IMR-90 (cell line): ENCODE results near the gene EIF4E3. TPM values are rescaled to one million over a fixed set of nuclear protein-coding genes. Genes with fewer than 3 reads are reported as not detected.

Source experiments
- ATAC-seq: fragments of 200-7000 bp; cut with Tn5 transposase; 2 replicates; pipeline ENCODE4 v1.9.1; 2020; ENCODE audit warnings: low read depth, mild to moderate bottlenecking, moderate library complexity
- BruUV-seq: library from RNA; stranded (reverse); fragments of 400-500 nt; replicated peaks from 2 replicates; lab custom pipeline; 2021; lab: Mats Ljungman, UMichigan
- CTCF ChIA-PET: fragments of 300-600 bp; formaldehyde crosslinking; extraction: SDS; loops from one replicate; lab custom pipeline; 2021; ENCODE audit warnings: antibody characterized with exemption; lab: Yijun Ruan, JAX
- POLR2A ChIA-PET: fragments of 300-600 bp; sonication (Branson Sonifier 250); formaldehyde crosslinking; loops from one replicate; lab custom pipeline; 2022; ENCODE audit warnings: antibody characterized with exemption; ENCODE audit not compliant: unreplicated experiment; lab: Charles Lee
- DNase-seq: peaks from one replicate; pipeline ENCODE4 v3.0.0; 2013
- H2AFZ ChIP-seq: replicated peaks from 2 replicates; pipeline ENCODE3; 2013; ENCODE audit warnings: low read length, mild to moderate bottlenecking; ENCODE audit not compliant: poor library complexity
- H2AK5ac ChIP-seq: 2 replicates; pipeline ENCODE4 v1.6.1; 2013; ENCODE audit warnings: low read depth, low read length, inconsistent platforms
- H2AK9ac ChIP-seq: replicated peaks from 2 replicates; pipeline ENCODE3; 2013; ENCODE audit warnings: mild to moderate bottlenecking, low read depth, low read length, moderate library complexity; ENCODE audit not compliant: poor library complexity
- H2BK120ac ChIP-seq: 2 replicates; pipeline ENCODE4 v1.6.1; 2013; ENCODE audit warnings: low read depth, low read length, inconsistent platforms
- H2BK15ac ChIP-seq: 3 replicates; pipeline ENCODE4 v1.6.1; 2013; ENCODE audit warnings: low read depth, low read length, inconsistent platforms
- H2BK20ac ChIP-seq: 2 replicates; pipeline ENCODE4 v1.6.1; 2013; ENCODE audit warnings: low read depth, mild to moderate bottlenecking, inconsistent platforms, low read length, moderate library complexity
- H2BK5ac ChIP-seq: 2 replicates; pipeline ENCODE4 v1.6.1; 2013; ENCODE audit warnings: mild to moderate bottlenecking, low read depth, low read length, inconsistent platforms; ENCODE audit not compliant: poor library complexity, severe bottlenecking
- H3K14ac ChIP-seq: replicated peaks from 2 replicates; pipeline ENCODE4 v1.6.1; 2013; ENCODE audit warnings: low read depth, low read length, inconsistent platforms
- H3K18ac ChIP-seq: 2 replicates; pipeline ENCODE4 v1.6.1; 2013; ENCODE audit warnings: low read depth, low read length, control low read depth
- H3K23ac ChIP-seq: 2 replicates; pipeline ENCODE4 v1.6.1; 2013; ENCODE audit warnings: low read depth, low read length, inconsistent platforms
- H3K27ac ChIP-seq: 2 replicates; pipeline ENCODE4 v1.5.1; 2013; ENCODE audit warnings: mild to moderate bottlenecking, control low read depth, low read length; ENCODE audit not compliant: insufficient read depth
- H3K27me3 ChIP-seq: 2 replicates; pipeline ENCODE4 v1.6.1; 2013; ENCODE audit warnings: low read length; ENCODE audit not compliant: control insufficient read depth, insufficient read depth
- H3K36me3 ChIP-seq: 2 replicates; pipeline ENCODE4 v1.6.1; 2013; ENCODE audit warnings: low read length, mixed read lengths; ENCODE audit not compliant: control insufficient read depth, insufficient read depth
- H3K4ac ChIP-seq: 2 replicates; pipeline ENCODE4 v1.6.1; 2013; ENCODE audit warnings: low read depth, low read length, inconsistent platforms
- H3K4me1 ChIP-seq: 2 replicates; pipeline ENCODE4 v1.6.1; 2013; ENCODE audit warnings: low read length, mixed read lengths; ENCODE audit not compliant: control insufficient read depth, insufficient read depth
- H3K4me2 ChIP-seq: 2 replicates; pipeline ENCODE4 v1.6.1; 2013; ENCODE audit warnings: low read depth, mild to moderate bottlenecking, control low read depth, low read length, moderate library complexity
- H3K4me3 ChIP-seq: 2 replicates; pipeline ENCODE4 v1.5.1; 2013; ENCODE audit warnings: low read depth, mild to moderate bottlenecking, control low read depth, low read length, moderate library complexity; ENCODE audit not compliant: insufficient read depth
- H3K56ac ChIP-seq: 2 replicates; pipeline ENCODE4 v1.6.1; 2013; ENCODE audit warnings: low read length, inconsistent platforms; ENCODE audit not compliant: insufficient read depth; ENCODE audit errors: extremely low read depth
- H3K79me1 ChIP-seq, 2 experiments: 2 replicates each; pipeline ENCODE4 v1.6.1; 2013; ENCODE audit warnings: low read length in 2 of 2, inconsistent platforms in 1 of 2, low read depth in 1 of 2
- H3K9ac ChIP-seq: 2 replicates; pipeline ENCODE4 v1.6.1; 2013; ENCODE audit warnings: low read depth, low read length, control low read depth
- H3K9me1 ChIP-seq: 2 replicates; pipeline ENCODE4 v1.6.1; 2013; ENCODE audit warnings: low read length, inconsistent platforms; ENCODE audit not compliant: insufficient read depth
- H3K9me3 ChIP-seq: 2 replicates; pipeline ENCODE4 v1.6.1; 2013; ENCODE audit warnings: low read length; ENCODE audit not compliant: control insufficient read depth, insufficient read depth
- H4K20me1 ChIP-seq: 2 replicates; pipeline ENCODE4 v1.6.1; 2013; ENCODE audit warnings: low read length, inconsistent platforms; ENCODE audit not compliant: insufficient read depth
- H4K5ac ChIP-seq: 2 replicates; pipeline ENCODE4 v1.6.1; 2013; ENCODE audit warnings: mild to moderate bottlenecking, low read depth, low read length, control low read depth
- H4K8ac ChIP-seq, 2 experiments: 2 replicates each; pipeline ENCODE4 v1.6.1; 2013; ENCODE audit warnings: low read depth in 2 of 2, low read length in 2 of 2, control low read depth in 1 of 2, inconsistent platforms in 1 of 2
- H4K91ac ChIP-seq: 2 replicates; pipeline ENCODE4 v1.6.1; 2013; ENCODE audit warnings: low read depth, low read length, inconsistent platforms; ENCODE audit not compliant: insufficient read depth
- BHLHE40 ChIP-seq: fragments of 150-350 bp; IDR thresholded peaks from 2 replicates; pipeline ENCODE4 v1.6.1; 2016; ENCODE audit warnings: mild to moderate bottlenecking, low read depth, low read length
- CEBPB ChIP-seq: IDR thresholded peaks from 2 replicates; pipeline ENCODE4 v1.6.1; 2012; ENCODE audit warnings: low read depth, low read length, improper control_type of control experiment
- CHD1 ChIP-seq: IDR thresholded peaks from 2 replicates; pipeline ENCODE4 v1.6.1; 2012; ENCODE audit warnings: low read depth, low read length, improper control_type of control experiment
- CTCF ChIP-seq: conservative IDR thresholded peaks from 2 replicates; pipeline ENCODE4 v1.5.1; 2012; ENCODE audit warnings: mild to moderate bottlenecking, low read depth, low read length, improper control_type of control experiment
- FOS ChIP-seq: fragments of 150-350 bp; IDR thresholded peaks from 2 replicates; pipeline ENCODE4 v1.6.1; 2016; ENCODE audit warnings: low read depth, low read length
- MAFK ChIP-seq: IDR thresholded peaks from 2 replicates; pipeline ENCODE4 v1.6.1; 2012; ENCODE audit warnings: low read depth, low read length, improper control_type of control experiment
- MAZ ChIP-seq: IDR thresholded peaks from 2 replicates; pipeline ENCODE4 v1.6.1; 2012; ENCODE audit warnings: low read depth, mild to moderate bottlenecking, low read length, improper control_type of control experiment, moderate library complexity, borderline replicate concordance
- MXI1 ChIP-seq: IDR thresholded peaks from 2 replicates; pipeline ENCODE4 v1.6.1; 2012; ENCODE audit warnings: low read depth, mild to moderate bottlenecking, low read length, moderate library complexity, borderline replicate concordance
- POLR2A ChIP-seq: IDR thresholded peaks from 2 replicates; pipeline ENCODE4 v1.6.1; 2012; ENCODE audit warnings: mild to moderate bottlenecking, low read depth, low read length
- RAD21 ChIP-seq: IDR thresholded peaks from 2 replicates; pipeline ENCODE4 v1.6.1; 2012; ENCODE audit warnings: low read length, improper control_type of control experiment
- RCOR1 ChIP-seq: IDR thresholded peaks from 2 replicates; pipeline ENCODE4 v1.6.1; 2012; ENCODE audit warnings: mild to moderate bottlenecking, low read length, improper control_type of control experiment; ENCODE audit not compliant: insufficient replicate concordance
- USF2 ChIP-seq: fragments of 150-350 bp; IDR thresholded peaks from 2 replicates; pipeline ENCODE4 v1.6.1; 2017; ENCODE audit warnings: mild to moderate bottlenecking, antibody characterized with exemption, low read length, low read depth
- WGBS, 2 experiments: methylation state at CpG; one replicate each; pipeline versions ENCODE4 v1.1.5 to v1.1.7; 2013; ENCODE audit warnings: missing lambda C conversion rate in 2 of 2; ENCODE audit not compliant: insufficient read length in 1 of 2; ENCODE audit errors: extremely low coverage in 2 of 2; 5-methylcytosine and 5-hydroxymethylcytosine counted together
- dilution Hi-C: fragments of 300-500 bp; cut with HindIII; formaldehyde crosslinking; loops from one replicate; pipeline ENCODE4 v1.14.3; 2018; ENCODE audit warnings: low sequenced_read_pairs; ENCODE audit not compliant: unreplicated experiment
- in situ Hi-C: fragments of 300-500 bp; cut with MboI; formaldehyde crosslinking; loops from 3 replicates; pipeline ENCODE4 v1.14.3; 2019; ENCODE audit warnings: low sequenced_read_pairs, inconsistent platforms, mixed read lengths
- intact Hi-C: fragments of 100-400 bp; cut with micrococcal nuclease; formaldehyde crosslinking; loops from 2 replicates; pipeline ENCODE4 v1.10.0; 2022
- polyA plus RNA-seq, 3 experiments: library from polyadenylated mRNA; depleted of rRNA; stranded (reverse); fragments of >200 nt; gene quantifications; 2 replicates each; pipeline ENCODE4 v1.2.3, GENCODE V29; 2012; ENCODE audit warnings: low replicate concordance in 1 of 3
- total RNA-seq: library from RNA; depleted of rRNA; stranded (reverse); fragments of >200 nt; gene quantifications from 2 replicates; pipeline ENCODE4 v1.2.3, GENCODE V29; 2012

The EIF4E3 gene
- total and polyA plus RNA-seq, 2 of the 4 experiments (the other 2 are of a cell fraction), result 0.72 to 1.1 TPM

GRCh38 chr3:71649757-71650156 is 75.4 kb downstream of the EIF4E3 start:
- Histone ChIP-seq H3K27ac (no peak overlapping the region), H2AK5ac (no peak overlapping the region), H3K9ac (no peak overlapping the region), H2BK120ac (no peak overlapping the region), H2AFZ (no peak overlapping the region), H2BK20ac (no peak overlapping the region), H2BK5ac (no peak overlapping the region), H3K4me3 (no peak overlapping the region), H3K56ac (no peak overlapping the region), H3K4ac (no peak overlapping the region), H4K8ac (no peak overlapping the region), H3K9me1 (no peaks in the 10 kb centered on the region), H3K36me3 (no peaks in the 10 kb centered on the region), H3K4me1 (no peaks in the 10 kb centered on the region), H3K23ac (no peak overlapping the region), H3K9me3 (no peaks in the 10 kb centered on the region), H4K91ac (no peak overlapping the region), H3K4me2 (no peak overlapping the region), H3K18ac (no peak overlapping the region), H3K14ac (no peak overlapping the region), H2BK15ac (no peak overlapping the region), H4K5ac (no peak overlapping the region), H2AK9ac (no peak overlapping the region), H3K27me3 (peaks cover 10% of the 10 kb centered on the region; the same call in 1 of the 2 replicates), H4K20me1 (no peaks in the 10 kb centered on the region), H3K79me1 (no peaks in the 10 kb centered on the region)
- no TSS peak for BruUV-seq
- WGBS, 2 experiments, result 100% methylated on average over 2 of the region's 6 CpGs; no CpG with 5 or more reads in 1 of the 2 experiments
- intact Hi-C loops, result loop anchor here (5.0 to 10.0 kb wide), 3 partner anchors 342 to 922 kb away; no protein-coding TSS in a partner anchor
- no peak for ATAC-seq
- in situ Hi-C loops, result loop anchor here (10.0 to 25.0 kb wide), 3 partner anchors 345 to 1587 kb away; no protein-coding TSS in a partner anchor
- POLR2A ChIA-PET, result interaction anchor here (0.6 kb wide), 1 partner anchor 1123 kb away, joined by 7 read pairs; no protein-coding TSS in a partner anchor
- CTCF ChIA-PET, result no interaction called here
- dilution Hi-C loops, result no loop called here
- DNase-seq, result no peak
- TF ChIP-seq POLR2A, result no peak
- no peak for TF ChIP-seq RCOR1
- TF ChIP-seq BHLHE40, result no peak
- TF ChIP-seq MAZ, result no peak
- no peak for TF ChIP-seq CHD1
- no peak for TF ChIP-seq MXI1
- TF ChIP-seq CEBPB, result no peak
- TF ChIP-seq RAD21, result no peak
- no peak for TF ChIP-seq USF2
- no peak for TF ChIP-seq CTCF
- no peak for TF ChIP-seq MAFK
- no peak for TF ChIP-seq FOS
